Neural progenitor cell (in vitro differentiated cells): Measurements from ENCODE around the gene CDH3.

ENCODE experiments used
- CTCF ChIP-seq: fragments of 200-600 bp; sonication (generic); IDR thresholded peaks from 2 replicates; pipeline ENCODE4 v1.5.1; 2017; ENCODE audit warnings: antibody characterized with exemption, mild to moderate bottlenecking
- EZH2 ChIP-seq: fragments of 200-600 bp; sonication (generic); IDR thresholded peaks from 2 replicates; pipeline ENCODE4 v1.6.1; 2017; ENCODE audit warnings: antibody characterized with exemption, mild to moderate bottlenecking, moderate library complexity
- EZH2phosphoT487 ChIP-seq: fragments of 200-600 bp; sonication (generic); IDR thresholded peaks from 2 replicates; pipeline ENCODE4 v1.6.1; 2017; ENCODE audit warnings: antibody characterized with exemption

- no peak for TF ChIP-seq CTCF
- no peak for TF ChIP-seq EZH2
- no peak for TF ChIP-seq EZH2phosphoT487
Observed at GRCh38 chr16:68710211-68710610, 65.1 kb downstream of the CDH3 start.
